ENCODE data around the gene CACNA1D.
"Not testable (repeated sequence)": the region's sequence is repeated elsewhere in the genome, so short reads cannot be mapped to it uniquely, and the experiment has no call there.

Gene CACNA1D

GRCh38 chr3:53493963-53494791 lies at the start of gene CACNA1D:
Gene CACNA1D, plus strand, starts transcription at chr3:53494611. Its CDS starts 556 bp downstream, at chr3:53495167.
- no peak for DNase-seq (ENCODE audit: low read depth)

GRCh38 chr3:53457068-53457467 lies 37.3 kb upstream of the CACNA1D start:
- no peak for DNase-seq (ENCODE audit: low read depth)

GRCh38 chr3:53460326-53460725 lies 34.1 kb upstream of the CACNA1D start:
- DNase-seq (ENCODE audit: low read depth): no peak

GRCh38 chr3:53464424-53464823 lies 30.0 kb upstream of the CACNA1D start:
- no peak for DNase-seq (ENCODE audit: low read depth)

GRCh38 chr3:53469758-53470157 lies 24.7 kb upstream of the CACNA1D start:
- not testable (repeated sequence) for DNase-seq (ENCODE audit: low read depth)

GRCh38 chr3:53473422-53473821 lies 21.0 kb upstream of the CACNA1D start:
- no peak for DNase-seq (ENCODE audit: low read depth)

GRCh38 chr3:53476372-53476771 lies 18.0 kb upstream of the CACNA1D start:
- not testable (repeated sequence) for DNase-seq (ENCODE audit: low read depth)

- not testable (repeated sequence) for DNase-seq (ENCODE audit: low read depth)
Observed at GRCh38 chr3:53477689-53478088, 16.7 kb upstream of the CACNA1D start.

GRCh38 chr3:53478166-53478830 lies 16.1 kb upstream of the CACNA1D start:
- no peak for DNase-seq (ENCODE audit: low read depth)

GRCh38 chr3:53478921-53479664 lies 15.3 kb upstream of the CACNA1D start:
- DNase-seq (ENCODE audit: low read depth): no peak

- no peak for DNase-seq (ENCODE audit: low read depth)
Observed at GRCh38 chr3:53482227-53482626, 12.2 kb upstream of the CACNA1D start.

GRCh38 chr3:53483821-53484220 lies 10.6 kb upstream of the CACNA1D start:
- DNase-seq (ENCODE audit: low read depth): no peak

- DNase-seq (ENCODE audit: low read depth): no peak
Observed at GRCh38 chr3:53484984-53485383, 9.4 kb upstream of the CACNA1D start.

GRCh38 chr3:53485675-53486403 lies 8.6 kb upstream of the CACNA1D start:
- DNase-seq (ENCODE audit: low read depth): no peak

- no peak for DNase-seq (ENCODE audit: low read depth)
Observed at GRCh38 chr3:53486961-53487654, 7.3 kb upstream of the CACNA1D start.

- DNase-seq (ENCODE audit: low read depth): no peak
Observed at GRCh38 chr3:53489386-53489785, 5.0 kb upstream of the CACNA1D start.

GRCh38 chr3:53489787-53490458 lies 4.5 kb upstream of the CACNA1D start:
- no peak for DNase-seq (ENCODE audit: low read depth)

- DNase-seq (ENCODE audit: low read depth): no peak
Observed at GRCh38 chr3:53490459-53490968, 3.9 kb upstream of the CACNA1D start.

- no peak for DNase-seq (ENCODE audit: low read depth)
Observed at GRCh38 chr3:53491276-53491675, 3.1 kb upstream of the CACNA1D start.

GRCh38 chr3:53493595-53493962 lies 832 bp upstream of the CACNA1D start:
- DNase-seq (ENCODE audit: low read depth): no peak

GRCh38 chr3:53495146-53495519 lies 722 bp downstream of the CACNA1D start:
- DNase-seq (ENCODE audit: low read depth): no peak

Data from stimulated activated CD8-positive, alpha-beta memory T cell treated with anti-CD3 and anti-CD28 coated beads, Interleukin-15, amount 100 ng/mL, for 24 hours (primary cell).